ENCODE results near the gene GFPT1. TPM values are rescaled to one million over a fixed set of nuclear protein-coding genes. Genes with fewer than 3 reads are reported as not detected.

GFPT1 gene
- total RNA-seq, 4 donors from 2014 or later: 56.7 to 125 (median 71.3) TPM

GRCh38 chr2:69375494-69376353 lies 11.3 kb downstream of the GFPT1 start:
- H3K9me3 ChIP-seq: no peaks in the 10 kb centered on the region
- H3K27me3 ChIP-seq: no peaks in the 10 kb centered on the region
- DNase-seq: no peak
- H3K4me3 ChIP-seq (replicated peaks in 1 of 3): no peak overlapping the region
- peaks cover 0 to 4% of the 10 kb centered on the region in 2 donors for H3K4me1 ChIP-seq
- TF ChIP-seq, protein P1, sequence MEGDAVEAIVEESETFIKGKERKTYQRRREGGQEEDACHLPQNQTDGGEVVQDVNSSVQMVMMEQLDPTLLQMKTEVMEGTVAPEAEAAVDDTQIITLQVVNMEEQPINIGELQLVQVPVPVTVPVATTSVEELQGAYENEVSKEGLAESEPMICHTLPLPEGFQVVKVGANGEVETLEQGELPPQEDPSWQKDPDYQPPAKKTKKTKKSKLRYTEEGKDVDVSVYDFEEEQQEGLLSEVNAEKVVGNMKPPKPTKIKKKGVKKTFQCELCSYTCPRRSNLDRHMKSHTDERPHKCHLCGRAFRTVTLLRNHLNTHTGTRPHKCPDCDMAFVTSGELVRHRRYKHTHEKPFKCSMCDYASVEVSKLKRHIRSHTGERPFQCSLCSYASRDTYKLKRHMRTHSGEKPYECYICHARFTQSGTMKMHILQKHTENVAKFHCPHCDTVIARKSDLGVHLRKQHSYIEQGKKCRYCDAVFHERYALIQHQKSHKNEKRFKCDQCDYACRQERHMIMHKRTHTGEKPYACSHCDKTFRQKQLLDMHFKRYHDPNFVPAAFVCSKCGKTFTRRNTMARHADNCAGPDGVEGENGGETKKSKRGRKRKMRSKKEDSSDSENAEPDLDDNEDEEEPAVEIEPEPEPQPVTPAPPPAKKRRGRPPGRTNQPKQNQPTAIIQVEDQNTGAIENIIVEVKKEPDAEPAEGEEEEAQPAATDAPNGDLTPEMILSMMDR (IDR thresholded peaks at IDR 0.05): peak in 4 of 6 experiments; percentile 8 to 51 (median 42)
- no peak for TF ChIP-seq POLR2A (IDR thresholded peaks at IDR 0.05)
- 83 to 84% methylated on average over 8 of the region's 8 CpGs for WGBS, 2 donors
- intact Hi-C loops (cut with DNase I): no loop called here
- peaks cover 9 to 14% of the 10 kb centered on the region in 2 donors for H3K36me3 ChIP-seq
- H3K27ac ChIP-seq: no peak overlapping the region

DNA sequence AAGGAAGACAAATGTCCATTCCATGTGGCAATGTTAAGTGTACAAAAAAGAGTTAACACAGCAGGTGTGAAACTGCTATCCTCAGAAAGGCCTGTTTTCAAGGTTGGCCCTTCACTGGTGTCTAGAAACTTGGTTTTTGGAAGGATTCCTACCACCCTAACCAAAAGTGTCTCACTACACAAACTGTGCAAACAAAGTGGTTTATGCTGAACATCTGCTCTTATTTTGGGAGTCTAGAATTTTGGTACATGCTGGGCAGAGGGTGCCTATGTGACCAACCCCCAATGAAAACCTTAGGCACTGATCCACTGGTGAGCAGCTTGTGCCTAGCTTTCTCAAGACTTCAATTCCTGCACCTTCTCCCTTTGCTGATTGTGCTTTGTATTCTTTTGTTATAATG lies 14.3 kb downstream of the GFPT1 start:
- H3K36me3 ChIP-seq: peaks cover 20 to 44% of the 10 kb centered on the region in 2 donors

GRCh38 chr2:69369802-69370201 lies 17.2 kb downstream of the GFPT1 start:
- intact Hi-C loops (cut with DNase I): no loop called here
- H3K27me3 ChIP-seq: no peaks in the 10 kb centered on the region
- peaks cover 25 to 57% of the 10 kb centered on the region in 2 donors for H3K36me3 ChIP-seq
- no peak for DNase-seq
- WGBS, 2 donors: 93 to 95% methylated on average over 1 of the region's 1 CpG
- no peak overlapping the region for H3K27ac ChIP-seq
- peaks cover 0 to under 1% of the 10 kb centered on the region in 2 donors for H3K4me1 ChIP-seq
- H3K4me3 ChIP-seq (replicated peaks in 1 of 3): no peak overlapping the region
- TF ChIP-seq POLR2A (IDR thresholded peaks at IDR 0.05): no peak
- TF ChIP-seq, protein P1 (IDR thresholded peaks at IDR 0.05): no peak
- H3K9me3 ChIP-seq: no peaks in the 10 kb centered on the region

More for the DNA sequence above, 14.3 kb downstream of the GFPT1 start:
- Histone ChIP-seq H3K4me1 (peaks cover 0 to 4% of the 10 kb centered on the region in 2 donors), H3K27ac (no peak overlapping the region), H3K9me3 (no peaks in the 10 kb centered on the region), H3K27me3 (no peaks in the 10 kb centered on the region), H3K4me3 (replicated peaks in 1 of 3) (no peak overlapping the region)
- intact Hi-C loops (cut with DNase I): no loop called here
- no peak for DNase-seq
- no peak for TF ChIP-seq POLR2A (IDR thresholded peaks at IDR 0.05)
- TF ChIP-seq, protein P1 (IDR thresholded peaks at IDR 0.05): no peak

DNA sequence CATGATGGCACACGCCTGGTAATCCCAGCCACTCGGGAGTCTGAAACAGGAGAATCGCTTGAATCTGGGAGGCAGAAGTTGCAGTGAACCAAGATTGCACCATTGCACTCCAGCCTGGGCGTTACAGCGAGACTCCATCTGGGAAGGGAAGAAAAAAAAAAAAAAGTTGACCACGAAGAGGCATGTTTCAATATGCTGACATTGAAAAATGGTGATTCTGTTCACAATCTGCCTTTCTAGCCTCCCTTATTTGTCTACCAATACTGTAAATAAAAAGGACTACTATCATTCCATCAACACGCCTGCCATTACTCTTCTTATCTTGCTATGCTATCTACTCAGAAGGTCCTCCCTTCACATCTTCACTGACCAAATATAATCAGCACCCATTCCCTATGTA lies 18.4 kb downstream of the GFPT1 start:
- no peak for DNase-seq
- 96 to 98% methylated on average over 7 of the region's 7 CpGs for WGBS, 2 donors
- no peak for TF ChIP-seq POLR2A (IDR thresholded peaks at IDR 0.05)
- TF ChIP-seq, protein P1 (IDR thresholded peaks at IDR 0.05): no peak
- Histone ChIP-seq H3K27ac (no peak overlapping the region), H3K27me3 (no peaks in the 10 kb centered on the region), H3K36me3 (peaks cover 27 to 62% of the 10 kb centered on the region in 2 donors), H3K9me3 (no peaks in the 10 kb centered on the region), H3K4me3 (replicated peaks in 1 of 3) (no peak overlapping the region), H3K4me1 (no peaks in the 10 kb centered on the region)
- intact Hi-C loops (cut with DNase I): no loop called here

DNA sequence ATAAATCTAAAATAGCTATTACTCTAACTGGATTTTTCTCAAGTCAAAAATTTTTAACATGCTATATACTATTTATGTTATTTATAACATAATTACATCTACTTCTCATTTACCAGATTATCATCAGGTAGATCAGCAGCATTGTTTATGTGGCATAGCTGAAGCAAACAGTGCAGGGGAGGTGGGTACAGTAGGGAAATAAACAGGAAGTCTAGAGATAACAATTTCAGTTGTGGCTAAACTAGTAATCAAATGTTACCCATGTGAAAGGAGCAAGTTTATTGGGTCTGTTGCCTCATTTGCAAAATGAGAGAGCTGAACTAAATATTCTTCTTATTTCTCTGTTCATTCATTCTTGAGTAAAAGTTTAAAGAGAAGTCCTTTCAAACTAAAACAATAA lies 27.7 kb downstream of the GFPT1 start:
- no peak overlapping the region for H3K27ac ChIP-seq
- intact Hi-C loops (cut with DNase I): no loop called here
- no peaks in the 10 kb centered on the region for H3K27me3 ChIP-seq
- TF ChIP-seq, protein P1 (IDR thresholded peaks at IDR 0.05): no peak
- TF ChIP-seq POLR2A (IDR thresholded peaks at IDR 0.05): no peak
- DNase-seq: no peak
- peaks cover 62 to 65% of the 10 kb centered on the region in 2 donors for H3K36me3 ChIP-seq
- no peaks in the 10 kb centered on the region for H3K9me3 ChIP-seq
- H3K4me3 ChIP-seq (replicated peaks in 1 of 3): no peak overlapping the region
- no peaks in the 10 kb centered on the region for H3K4me1 ChIP-seq
